Islet of Langerhans (tissue), 1 donor: ENCODE measurements around the gene NEURL1.
"Not testable (repeated sequence)": the region's sequence is repeated elsewhere in the genome, so short reads cannot be mapped to it uniquely, and the experiment has no call there.

Experiments used
- FAIRE-seq: peaks from one replicate; lab custom pipeline; 2011; peaks lifted over from hg19 to GRCh38; lab: Jason Lieb, UNC

The NEURL1 gene

DNA sequence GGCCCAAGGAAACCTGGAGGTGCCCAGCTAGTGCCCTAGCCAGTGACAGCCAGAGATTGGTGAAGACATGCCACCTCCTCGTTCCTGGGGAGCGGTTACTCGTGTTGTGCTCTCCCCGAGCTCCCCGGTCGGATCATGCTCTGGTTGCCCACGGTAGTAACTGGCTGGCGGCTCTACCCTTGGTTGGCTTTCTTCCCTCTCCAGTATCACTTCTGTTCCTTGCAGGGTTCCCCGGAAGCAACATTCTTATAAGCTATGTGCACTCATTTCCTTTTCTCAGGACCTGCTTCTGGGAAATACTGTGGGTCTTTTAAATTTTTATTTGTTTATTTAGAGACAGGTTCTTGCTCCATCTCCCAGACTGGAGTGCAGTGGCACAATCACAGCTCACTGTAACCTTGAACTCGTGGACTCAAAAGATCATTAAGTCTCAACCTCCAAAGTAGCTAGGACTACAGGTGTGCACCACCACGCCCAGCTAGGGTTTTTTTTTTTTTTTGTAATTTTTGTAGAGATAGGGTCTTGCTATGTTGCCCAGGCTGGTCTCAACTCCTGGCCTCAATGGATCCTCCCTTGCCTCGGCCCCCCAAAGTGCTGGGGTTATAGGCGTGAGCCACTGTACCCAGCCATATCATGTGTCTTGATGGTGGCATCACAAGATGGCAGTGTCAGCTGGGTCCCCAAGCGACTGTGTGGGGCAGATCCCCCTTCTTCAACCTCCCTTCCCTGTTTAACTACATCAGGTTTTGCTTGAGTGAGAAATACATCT lies 27.9 kb upstream of the NEURL1 start:
- FAIRE-seq: no peak

DNA sequence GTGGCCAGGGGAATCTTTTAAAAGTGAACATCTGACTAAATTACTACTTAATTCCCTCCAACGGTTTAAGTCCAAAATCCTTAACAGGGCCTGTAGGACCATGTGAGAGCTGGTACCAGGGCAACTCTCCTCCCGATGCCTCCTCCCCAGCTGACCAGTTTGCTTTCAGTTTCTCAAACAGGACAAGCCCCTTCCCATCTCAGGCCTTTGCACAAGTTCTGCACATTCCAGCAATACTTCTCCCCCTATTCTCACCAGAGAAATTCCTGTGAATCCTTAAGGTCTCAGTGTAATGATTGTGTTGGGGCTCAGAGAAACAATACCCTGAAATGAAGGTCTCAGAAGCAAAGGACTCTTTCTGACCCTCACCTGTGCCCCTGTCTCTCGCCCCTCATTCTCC lies 26.8 kb upstream of the NEURL1 start:
- no peak for FAIRE-seq

DNA sequence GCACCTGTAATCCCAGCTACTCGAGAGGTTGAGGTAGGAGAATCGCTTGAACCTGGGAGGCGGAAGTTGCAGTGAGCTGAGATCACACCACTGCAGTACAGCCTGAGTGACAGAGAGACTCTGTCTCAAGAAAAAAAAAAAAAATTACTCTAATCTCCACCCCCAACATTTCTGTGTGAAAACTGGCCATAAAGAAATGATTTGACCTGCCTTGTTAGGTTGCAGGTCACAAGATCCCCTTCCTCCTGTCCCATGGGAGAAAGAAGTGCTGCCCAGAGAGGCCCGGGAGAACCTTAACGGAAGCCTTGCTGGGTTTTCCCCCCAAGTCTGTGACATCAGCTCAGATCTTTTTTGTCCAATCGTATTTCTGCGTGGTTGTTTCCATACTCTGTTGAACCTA lies 26.1 kb upstream of the NEURL1 start:
- no peak for FAIRE-seq

DNA sequence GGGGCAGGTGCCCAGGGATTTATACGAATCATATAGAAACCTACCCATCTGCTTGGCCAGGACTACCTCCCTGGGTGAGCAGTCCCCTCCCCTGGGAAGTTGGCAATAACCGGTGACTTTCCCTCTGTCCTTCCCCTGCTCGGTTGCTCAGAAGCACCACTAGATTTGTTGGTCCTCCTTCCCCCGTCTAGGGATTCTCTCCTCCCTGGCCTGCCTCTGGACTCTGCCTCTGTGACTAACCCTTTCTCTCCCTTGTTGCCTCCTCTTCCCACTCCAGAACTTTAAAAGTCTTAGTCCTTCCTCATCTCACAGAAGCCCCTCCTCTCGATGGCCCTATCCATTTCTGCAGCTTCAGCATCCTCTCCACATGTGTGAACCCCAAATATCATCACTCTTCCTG lies 24.3 kb upstream of the NEURL1 start:
- no peak for FAIRE-seq

DNA sequence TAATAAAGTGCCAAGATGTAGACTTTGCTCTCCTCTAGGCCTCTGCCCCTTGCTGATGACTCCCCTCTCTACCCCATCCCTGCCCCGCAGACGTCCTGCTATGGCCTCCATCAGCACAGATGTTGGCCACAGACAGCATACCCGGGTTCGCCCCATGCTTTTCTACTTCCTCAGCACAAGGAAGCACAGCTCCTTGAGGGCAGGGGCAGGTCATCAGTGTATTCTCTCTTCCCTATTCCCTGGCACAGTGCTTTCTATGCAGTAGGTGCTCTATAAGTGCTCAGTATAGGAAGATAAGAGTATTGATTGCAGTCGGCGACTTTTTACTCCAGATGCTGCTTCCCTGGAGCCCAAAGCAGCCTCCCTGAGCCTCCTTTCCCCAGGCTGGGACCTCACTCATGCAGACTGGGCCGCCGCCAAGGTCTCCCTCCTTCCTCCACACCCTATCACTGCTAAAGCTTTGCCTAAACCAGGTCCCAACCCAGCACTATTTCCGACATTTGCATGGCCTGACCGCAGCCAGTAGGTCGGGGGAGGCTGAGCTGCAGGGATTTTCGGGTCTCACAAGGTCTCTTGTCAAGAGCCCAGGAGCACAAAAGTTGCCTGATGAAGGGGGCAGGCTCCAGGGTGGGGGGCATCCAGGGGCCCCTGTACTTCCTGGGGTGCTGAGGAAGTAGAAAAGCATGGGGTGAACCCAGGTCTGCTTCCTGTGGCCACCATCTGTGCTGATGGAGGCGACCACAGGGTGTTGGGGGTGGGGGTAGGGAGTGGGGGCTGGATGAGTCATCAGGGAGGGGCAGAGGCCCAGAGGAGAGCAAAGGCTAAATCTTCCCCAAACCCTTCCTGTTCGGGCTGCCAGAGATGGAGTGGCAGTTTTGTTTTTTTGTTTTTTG lies 22.5 kb upstream of the NEURL1 start:
- FAIRE-seq: no peak

DNA sequence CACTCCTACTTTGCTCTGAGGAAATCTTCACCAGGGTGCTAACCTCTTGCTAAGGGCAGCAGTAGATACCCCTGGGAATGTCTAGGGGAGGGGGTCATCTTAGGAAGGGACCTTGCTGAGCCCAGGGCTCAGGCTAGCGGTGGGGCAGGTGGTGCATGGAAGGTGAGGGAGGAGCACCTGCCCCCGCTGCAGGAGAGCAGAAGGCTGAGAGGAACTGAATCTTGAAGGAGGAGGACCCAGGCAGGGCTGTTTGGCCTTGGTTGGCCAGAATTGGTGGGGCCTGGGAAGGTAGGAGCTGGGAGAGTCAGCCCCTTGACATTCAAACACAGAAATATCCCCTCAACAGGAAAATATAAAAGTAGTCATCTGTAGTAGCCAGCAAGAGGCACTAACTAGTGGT lies 21.5 kb upstream of the NEURL1 start:
- FAIRE-seq: no peak

DNA sequence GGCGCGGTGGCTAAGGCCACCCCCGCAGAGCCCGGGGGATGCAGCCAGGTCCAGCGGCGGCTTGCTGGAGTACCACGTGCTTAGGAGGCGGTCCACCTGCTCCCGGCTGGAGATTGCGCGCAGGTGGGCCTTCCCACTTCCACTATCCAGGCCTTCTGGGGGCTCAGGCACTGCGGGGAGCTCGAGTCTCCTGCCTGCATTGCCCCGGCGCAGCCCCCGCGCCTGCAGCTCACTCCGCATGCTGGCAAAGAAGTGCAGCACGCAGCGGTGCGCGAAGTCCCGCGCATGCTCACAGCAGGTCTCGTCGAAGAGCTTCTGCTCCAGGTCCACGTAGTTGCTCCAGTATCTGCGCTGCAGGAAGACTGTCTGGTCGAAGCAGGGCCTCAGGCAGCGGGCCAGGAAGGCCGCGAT lies 20.2 kb upstream of the NEURL1 start:
- FAIRE-seq: no peak

DNA sequence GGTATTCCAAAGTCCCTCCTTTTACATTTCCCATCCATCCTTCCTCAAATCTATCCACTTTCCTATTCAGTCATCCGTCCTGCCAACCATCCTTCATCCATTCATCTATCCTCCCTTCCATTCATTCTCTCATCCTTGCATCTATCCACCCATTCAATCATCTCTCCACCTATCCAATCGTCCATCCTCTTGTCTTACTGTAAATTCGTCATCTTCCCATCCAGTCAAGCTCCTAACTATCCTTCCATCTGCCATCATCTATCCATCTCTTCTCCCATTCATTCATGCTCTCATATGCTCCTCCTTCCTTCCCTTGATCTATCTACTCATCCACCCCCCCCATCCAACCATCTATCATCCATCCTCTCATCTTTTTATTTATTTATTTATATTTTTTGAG lies 19.4 kb upstream of the NEURL1 start:
- FAIRE-seq: no peak

DNA sequence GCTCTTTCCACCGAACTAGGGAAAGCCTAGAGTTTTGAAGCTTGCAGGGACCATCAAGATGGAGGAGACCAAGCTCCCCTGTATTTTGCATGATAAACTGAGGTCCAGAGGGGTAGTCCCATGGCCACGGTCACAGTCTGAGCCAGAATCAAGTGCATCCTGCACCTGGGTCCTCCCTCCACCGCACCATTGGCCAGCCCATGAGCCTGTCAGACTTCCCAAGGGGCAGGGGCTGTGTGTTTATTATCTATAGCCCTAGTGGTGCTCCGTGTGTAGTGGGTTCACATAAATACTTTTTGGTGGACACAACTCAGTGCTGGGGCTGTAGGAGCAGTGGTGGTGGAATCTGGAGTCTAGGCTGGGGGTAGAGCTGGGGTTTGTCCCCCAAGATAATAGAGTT lies 18.1 kb upstream of the NEURL1 start:
- no peak for FAIRE-seq

DNA sequence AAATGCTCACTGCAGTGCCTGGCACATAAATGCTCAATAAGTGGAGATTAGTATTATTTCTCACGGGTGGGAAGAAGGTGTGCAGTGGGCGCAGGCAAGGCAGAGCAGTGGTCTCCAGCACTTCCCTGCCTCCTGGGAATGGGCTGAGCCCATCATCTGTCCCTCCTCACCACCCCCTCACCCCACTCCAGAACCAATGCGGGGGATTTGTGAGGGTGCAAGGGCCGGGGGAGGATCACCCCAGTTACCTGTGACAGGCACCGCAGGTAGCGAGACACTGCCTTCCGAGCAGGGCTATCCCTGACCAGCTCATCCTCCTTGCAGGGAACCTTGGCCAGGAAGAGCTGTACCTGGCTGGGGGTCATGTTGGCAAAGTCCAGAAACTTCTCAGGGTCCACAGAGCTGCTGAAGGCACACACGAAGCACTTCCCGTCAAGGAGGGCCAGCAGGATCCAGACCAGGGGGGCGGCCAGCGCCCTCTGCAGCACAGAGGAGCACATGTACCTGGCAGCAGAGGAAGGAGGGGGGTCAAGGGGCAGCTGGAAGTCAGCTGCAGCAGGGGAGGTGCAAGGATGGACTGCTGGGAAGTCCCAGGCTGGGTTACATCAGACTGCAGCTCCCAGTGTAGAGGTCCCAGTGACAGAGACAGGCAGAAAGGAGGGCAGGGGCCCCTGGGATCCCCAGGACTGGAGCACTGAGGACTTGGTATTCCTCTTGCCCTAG lies 17.3 kb upstream of the NEURL1 start:
- FAIRE-seq: no peak

DNA sequence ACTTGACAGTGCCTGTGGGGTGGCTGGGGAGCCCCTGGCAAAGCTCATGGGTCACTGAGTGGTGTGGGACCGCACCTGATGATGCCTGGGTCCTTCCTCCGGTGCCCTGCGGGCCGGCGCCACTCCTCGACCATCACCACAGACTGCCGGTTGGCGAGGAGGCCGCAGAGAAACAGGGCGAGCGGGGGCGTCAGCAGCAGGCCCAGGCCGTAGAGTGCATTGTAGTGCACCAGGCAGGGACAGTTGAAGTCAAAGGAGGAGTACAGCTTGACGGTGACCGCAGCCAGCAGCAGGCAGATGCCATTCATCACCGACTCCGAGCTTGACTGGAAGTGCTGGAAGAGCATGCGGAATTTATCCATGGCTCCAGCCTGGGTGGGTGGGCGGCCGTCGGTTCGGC lies 14.8 kb upstream of the NEURL1 start:
- no peak for FAIRE-seq

DNA sequence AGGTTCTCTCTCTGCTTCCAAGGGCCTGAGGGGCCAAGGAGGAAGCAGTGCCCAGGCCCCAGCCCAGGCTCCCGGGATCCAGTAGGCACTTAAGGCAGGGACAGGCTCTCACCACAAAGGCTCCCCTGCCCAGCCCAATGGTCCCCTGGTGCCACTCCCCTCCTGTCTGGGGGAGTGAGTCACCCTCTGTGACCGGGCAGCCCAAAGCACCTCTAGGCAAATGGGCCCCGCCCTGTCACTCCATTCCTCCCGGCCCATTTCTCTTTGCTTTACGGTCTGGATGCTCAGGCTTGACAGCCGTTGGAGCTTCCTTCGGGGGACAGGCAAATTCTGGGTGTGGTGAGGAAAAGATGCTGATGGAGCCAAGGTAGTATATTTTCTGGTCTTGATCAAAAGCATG lies 14.4 kb upstream of the NEURL1 start, which contains the start of gene CALHM3:
CALHM3 (minus strand) TSS at position 106 of the 400 bp plus-strand sequence. CDS start 208 bp downstream, outside the sequence.
- no peak for FAIRE-seq

DNA sequence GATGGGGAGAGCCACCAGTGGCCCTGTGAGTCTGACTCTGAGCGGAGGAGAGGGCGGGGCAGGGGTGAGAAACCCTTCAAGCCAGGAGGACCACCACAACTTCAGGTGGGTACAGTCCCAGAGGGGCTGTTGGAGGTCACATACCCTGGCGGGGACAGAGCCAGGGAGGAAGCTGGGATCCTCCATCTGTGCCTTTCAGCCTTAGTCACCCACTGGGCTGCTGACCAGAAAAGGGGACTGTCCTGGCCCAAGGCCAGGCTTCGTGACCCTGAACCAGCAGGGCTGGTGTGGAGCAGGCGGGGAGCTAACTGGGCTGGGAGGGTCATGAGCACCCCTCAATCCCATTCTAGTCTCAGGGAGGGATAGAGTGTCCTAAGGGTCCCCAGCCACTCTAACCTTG lies 13.0 kb upstream of the NEURL1 start:
- no peak for FAIRE-seq

DNA sequence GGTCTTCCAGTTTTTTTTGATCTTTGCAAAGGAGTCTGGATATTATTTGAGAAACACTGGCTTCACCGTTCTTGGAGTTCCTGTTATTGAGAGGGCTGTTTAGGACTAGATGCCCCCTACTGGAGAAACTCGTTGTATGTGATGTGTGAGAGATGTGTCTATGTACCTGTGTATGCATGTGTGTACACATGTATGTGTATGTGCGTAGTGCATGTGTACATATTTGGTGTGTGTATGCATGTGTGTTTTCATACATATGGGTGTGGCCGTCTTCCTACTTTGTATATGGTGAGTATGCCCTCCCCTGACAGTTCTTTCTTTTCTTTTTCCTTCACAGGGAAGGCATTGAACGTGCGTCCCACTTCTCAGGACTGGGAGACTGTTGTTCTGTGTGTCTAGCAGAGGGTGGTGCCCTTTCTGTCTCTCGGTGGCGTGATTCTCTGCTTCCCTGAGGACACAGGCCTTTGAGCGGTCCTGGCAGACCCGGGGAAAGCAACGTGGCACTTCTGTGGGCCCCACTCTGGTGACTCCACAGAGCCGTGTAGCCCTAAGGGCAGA lies 11.5 kb upstream of the NEURL1 start:
- no peak for FAIRE-seq

DNA sequence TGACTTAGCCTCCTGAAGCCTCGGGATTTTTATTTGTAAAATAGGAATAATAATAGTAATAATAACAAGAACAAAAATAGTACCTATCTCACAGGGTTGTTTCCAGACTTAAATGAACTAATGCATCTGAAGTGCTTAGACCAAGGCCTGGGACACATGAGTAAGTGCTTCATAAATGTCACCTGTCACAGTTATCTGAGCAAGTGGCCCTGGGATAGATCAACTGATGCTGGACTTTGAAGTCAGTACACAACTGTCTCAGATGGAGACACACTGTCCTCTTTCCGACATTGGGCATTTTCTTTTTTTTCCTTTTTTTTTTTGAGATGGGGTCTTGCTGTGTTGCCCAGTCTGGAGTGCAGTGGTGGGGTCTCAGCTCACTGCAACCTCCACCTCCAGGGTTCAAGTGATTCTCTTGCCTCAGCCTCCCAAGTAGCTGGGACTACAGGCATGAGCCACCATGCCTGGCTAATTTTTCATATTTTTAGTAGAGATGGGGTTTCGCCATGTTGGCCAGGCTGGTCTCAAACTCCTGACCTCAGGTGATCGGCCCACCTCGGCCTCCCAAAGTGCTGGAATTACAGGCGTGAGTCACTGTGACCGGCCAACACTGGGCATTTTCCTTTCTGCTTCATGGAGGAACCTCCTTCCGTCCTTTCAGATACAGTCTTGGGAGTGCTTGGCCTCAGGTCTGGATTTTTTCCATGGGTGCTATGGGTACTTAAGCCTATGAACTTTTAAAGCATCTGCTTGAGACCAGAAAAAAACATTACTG lies 6.7 kb upstream of the NEURL1 start:
- FAIRE-seq: not testable (repeated sequence)

DNA sequence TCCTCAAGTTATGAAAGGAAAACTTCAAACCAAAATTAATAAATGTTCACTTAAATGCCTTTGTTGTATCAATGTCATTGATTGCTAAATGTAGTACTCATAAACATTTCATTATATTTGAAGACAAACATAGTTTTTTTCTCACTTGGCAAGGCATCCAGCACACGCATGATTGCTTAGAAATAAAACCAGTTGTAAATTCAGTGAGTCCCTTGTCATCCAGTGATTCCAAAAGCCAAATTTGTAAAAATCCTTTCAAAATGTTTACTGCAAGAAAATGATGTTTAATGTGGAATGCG lies 6.1 kb upstream of the NEURL1 start:
- FAIRE-seq: no peak

DNA sequence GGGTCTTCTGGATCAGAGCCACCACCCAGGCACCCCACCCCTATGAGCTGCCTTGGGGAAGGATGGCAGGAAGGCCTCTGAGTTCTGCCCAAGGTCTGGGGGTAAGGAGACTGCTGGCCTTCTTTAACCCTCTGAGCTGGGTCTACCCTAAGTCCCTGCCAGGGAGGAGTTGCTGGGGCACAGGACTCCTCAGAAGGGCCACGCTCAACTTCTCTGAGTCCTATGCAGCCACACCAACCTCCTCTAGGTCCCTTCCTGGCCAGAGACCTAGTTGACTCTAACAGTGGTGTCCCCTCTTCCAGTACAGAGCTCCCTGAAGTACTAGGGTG lies 2.6 kb upstream of the NEURL1 start:
- FAIRE-seq: no peak

DNA sequence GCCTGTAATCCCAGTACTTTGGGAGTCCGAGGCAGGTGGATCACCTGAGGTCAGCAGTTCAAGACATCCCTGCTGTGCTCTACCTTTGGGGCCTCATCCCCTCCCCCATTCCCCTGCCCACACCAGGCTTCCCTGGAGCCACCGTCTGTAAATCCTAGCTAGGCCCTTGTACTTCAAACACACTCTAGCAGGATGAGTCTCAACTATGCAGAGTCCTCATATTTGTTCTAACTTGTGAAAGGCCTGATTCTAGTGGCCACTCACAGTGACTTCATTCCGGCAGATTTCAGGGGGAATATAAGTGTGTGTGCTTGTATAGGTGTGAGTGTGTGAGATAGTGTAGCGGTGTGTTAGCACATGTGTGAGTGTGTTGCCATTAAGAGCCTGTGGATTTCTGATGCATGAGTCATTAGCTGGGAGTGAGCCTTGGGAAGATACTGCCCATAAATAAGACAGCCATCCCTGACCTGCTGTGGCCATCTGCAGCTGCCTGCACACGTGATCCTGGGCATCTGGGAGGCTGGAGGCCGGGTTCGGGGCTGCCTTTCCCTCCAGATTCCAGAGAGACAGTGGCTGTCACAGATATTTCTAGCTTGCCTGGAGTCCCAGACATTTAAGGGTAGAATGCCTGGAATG lies 1.7 kb upstream of the NEURL1 start:
- no peak for FAIRE-seq

DNA sequence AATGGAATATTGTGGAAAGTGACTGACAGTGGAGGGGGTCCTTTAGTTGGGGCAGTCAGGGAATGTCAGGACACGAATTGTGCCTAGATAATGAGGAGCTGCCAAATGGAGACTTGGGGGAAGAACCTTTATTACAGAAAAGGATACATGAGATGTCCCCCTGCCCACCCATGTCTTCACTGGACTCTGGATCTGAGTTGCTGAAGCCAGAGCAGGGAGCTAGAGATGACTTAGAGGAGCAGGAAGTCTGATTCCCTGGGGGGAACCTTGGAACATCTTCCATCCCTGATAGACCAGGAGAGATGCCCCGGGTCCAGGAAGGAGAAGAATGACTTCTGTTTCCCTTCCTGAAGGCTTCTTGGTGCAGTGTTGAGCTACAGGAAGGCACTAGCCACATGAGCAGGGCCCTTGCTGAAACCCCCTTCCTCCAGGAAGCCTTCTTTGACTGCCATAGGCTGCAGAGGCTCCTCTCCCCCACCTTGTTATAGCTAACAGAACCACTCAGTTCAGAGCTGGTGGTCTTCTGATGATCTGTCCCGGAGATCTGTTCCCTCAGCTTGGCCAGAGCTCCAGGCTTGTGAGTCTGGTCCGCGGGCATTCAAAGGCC lies 747 bp upstream of the NEURL1 start:
- FAIRE-seq: no peak

DNA sequence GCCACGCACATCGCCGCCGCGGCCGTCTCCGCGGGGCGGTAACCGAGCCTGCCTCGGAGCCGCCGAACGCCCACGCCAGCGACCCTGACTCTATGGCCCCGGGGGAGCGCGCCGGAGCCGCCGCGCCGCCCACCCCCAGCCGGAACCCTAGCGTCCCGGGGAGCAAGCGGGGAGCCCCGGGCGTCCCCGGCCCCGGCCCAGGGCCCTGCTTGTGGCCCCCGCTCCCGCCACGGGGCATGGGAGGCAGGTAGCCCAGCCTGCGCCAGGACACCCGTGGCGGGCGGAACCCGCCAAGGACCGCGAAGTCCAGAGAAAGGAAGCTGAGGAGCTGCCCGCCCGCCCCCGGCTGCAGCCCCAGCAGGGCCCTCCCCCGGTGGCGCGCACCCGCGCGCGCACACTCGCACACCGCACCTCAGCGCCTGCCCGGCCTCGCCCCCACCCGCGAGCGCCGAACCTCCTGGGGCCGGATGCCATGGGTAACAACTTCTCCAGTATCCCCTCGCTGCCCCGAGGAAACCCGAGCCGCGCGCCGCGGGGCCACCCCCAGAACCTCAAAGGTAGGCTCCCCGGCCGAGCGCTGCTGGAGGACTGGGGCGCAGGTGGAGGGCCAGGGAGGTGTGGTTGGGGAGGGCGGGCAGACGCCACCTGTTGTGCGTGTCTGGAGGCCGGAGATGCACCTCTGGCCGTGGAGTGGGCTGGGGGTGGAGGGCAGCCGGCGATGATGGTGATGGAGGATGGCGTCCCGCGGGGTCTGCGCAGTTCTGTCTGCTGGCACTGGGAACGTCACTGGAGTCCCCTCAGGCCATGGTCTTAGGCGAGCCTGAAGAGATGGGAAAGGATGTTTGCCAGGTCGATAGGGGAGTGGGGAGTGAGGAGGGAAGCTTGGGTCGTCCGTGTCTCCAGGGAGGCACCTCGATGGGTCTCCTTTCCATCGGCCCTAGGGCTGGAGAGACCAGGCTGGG lies 692 bp downstream of the NEURL1 start:
- FAIRE-seq: no peak
